GM04504 (cell line): ENCODE measurements around the gene TMEM168.

ENCODE experiments used
- DNase-seq: peaks from one replicate; pipeline ENCODE4 v3.0.0-alpha.2; 2012; ENCODE audit warnings: low read depth

The TMEM168 gene

DNA sequence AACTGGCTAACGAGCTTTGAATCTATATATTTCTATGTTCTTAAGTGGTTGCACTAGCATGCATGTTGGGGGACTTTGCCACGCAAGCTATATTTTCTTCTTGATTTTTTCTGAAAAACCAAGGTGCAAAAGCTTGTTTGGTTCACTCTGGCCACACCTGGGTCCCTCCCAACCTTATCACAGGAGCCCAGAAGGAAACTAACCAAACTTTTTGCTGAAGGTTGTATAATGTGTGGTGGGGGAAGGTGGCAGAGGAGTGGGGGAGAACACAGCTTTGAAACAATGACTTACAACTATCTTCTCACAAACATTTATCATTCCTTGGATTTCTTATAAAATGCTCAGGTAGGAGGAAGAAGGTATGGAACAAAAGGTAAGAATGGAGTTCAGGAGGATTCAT, 75.3 kb downstream of the TMEM168 start:
- DNase-seq, result no peak
